GM21717 (cell line): ENCODE measurements around the gene ZNF239.
"Not testable (repeated sequence)": the region's sequence is repeated elsewhere in the genome, so short reads cannot be mapped to it uniquely, and the experiment has no call there.

ENCODE experiments used
- ATAC-seq: cut with Tn5 transposase; IDR thresholded peaks from one replicate; pipeline ENCODE4 v1.9.1; 2021; ENCODE audit warnings: mild to moderate bottlenecking, moderate library complexity; ENCODE audit not compliant: unreplicated experiment

The ZNF239 gene

DNA sequence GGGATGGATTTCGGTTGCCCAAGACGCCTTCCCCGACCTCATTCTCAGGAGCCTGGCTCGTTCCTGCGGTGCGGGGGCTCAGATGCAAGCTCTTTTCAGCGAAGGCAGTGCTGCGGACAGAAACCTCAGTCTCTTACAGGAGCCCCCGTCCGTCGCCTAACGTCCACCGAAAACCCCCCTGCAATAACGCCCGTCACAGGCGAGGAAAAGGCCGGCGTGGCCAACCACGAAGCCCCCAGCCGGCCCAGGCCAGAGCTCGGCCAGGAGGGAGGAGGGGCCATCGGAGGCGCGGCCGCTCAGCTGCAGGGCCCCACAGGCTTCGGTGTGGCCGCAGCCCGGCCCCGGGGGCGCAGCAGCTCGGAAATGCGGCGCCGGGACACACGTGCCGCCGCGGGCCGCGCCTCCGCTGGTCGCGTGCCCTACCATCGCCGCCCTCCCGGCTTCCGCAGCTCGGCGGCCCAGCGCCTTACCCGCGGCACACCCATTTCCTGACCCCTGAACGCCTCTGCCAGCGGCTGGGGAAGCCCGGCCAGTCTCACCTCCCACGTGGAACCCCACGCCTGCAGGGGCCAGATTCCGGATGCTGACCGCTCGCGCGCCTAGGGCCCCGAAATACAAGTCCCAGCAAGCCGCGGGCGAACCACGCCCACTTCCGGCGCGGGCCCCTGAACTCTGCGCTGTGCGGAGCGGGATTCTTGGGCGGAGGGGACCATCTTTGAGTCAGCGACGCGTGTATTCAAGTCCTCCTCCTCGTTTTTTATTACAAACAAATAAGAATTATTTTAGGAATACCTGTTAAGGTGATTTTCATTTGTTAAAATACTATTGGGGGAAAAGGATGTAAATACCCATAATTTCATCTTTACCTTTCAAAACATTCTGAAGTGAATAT lies at the start of gene ZNF239:
ZNF239 (minus strand) TSS at position 616 of the 892 bp plus-strand sequence. CDS start 16,537 bp downstream, outside the sequence.
- peak; percentile 88 for ATAC-seq

DNA sequence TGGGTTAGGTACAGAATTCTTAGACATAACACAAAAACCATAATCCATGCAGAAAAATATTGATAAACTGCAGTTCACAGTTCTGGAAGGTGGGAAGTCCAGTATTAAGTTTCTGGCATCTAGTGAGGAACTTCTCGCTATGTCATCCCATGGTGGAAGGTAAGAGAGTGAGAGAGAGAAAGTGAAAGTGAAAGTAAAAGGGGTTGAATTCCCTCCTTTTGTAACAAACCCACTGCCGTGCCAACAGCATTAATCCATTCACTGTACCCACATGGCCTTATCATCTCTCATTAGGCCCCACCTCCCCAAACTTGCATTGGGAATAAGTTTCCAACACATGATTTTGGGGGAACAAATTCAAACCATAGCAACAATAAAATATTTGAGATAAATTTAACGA lies 48.9 kb upstream of the ZNF239 start:
- ATAC-seq: no peak

- no peak for ATAC-seq
Observed at GRCh38 chr10:43622038-43622437, 47.6 kb upstream of the ZNF239 start.

DNA sequence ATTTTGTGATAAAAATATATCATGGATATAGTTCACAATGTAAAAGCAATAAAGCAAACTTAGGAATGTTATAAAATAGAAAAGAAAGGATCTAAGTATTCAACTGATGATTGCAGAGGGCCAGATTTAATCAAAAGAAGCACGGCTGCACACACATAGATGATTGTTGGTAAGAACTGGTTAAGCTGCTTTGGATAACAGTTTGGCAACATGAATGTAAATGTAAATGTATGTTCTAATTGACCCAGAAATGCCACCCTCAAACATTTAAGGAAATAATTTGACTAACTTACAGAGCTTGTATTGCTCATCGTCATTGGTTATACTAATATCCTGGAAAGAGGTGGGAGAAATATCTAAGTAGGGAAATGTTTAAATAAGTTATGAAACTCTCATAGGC lies 45.0 kb upstream of the ZNF239 start:
- no peak for ATAC-seq

DNA sequence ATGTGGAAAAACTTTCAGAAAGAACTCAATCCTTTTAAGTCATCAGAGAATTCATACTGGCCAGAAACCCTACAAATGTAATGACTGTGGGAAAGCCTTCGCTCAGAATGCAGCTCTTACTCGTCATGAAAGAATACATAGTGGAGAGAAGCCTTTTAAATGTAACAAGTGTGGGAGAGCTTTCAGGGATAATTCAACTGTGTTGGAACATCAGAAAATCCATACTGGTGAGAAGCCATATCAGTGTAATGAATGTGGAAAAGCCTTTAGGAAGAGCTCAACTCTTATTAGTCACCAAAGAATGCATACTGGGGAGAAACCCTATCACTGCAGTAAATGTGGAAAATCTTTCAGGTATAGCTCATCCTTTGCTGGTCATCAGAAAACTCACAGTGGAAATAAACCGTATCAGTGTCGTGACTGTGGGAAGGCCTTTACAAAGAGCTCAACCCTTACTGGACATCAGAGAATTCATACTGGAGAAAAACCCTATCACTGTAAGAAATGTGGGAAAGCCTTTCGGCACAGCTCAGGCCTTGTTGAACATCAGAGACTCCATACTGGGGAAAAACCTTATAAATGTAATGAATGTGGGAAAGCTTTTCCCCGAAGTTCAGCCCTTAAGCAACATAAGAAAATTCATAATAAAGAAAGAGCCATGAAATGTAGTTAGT lies 42.4 kb upstream of the ZNF239 start:
- no peak for ATAC-seq

DNA sequence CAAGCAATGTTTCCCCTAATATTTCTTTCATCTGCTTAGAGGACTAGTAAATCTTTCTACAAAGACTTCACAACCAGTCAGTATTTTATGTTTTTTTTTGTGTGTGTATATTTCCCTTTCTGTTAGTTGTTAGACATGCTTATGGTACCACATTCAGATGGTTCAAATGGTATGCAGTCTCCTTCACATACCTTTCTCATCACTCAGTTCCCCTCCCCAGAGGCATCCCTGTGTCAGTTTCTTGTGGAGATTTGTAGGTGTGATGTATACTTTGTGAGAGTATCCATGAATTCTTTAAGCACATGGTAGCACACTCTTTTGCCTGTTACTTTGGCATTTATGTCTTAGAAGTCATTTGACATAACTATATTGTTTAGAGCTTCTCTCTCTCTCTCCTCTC lies 36.2 kb upstream of the ZNF239 start:
- no peak for ATAC-seq

GRCh38 chr10:43607199-43607573 lies 32.8 kb upstream of the ZNF239 start:
- ATAC-seq: no peak

- ATAC-seq: peak; percentile 99
Observed at GRCh38 chr10:43606323-43607198, 32.1 kb upstream of the ZNF239 start, which contains the start of gene ZNF485. ZNF485 (plus strand) TSS chr10:43606438; CDS start chr10:43607051, 613 bp downstream.

DNA sequence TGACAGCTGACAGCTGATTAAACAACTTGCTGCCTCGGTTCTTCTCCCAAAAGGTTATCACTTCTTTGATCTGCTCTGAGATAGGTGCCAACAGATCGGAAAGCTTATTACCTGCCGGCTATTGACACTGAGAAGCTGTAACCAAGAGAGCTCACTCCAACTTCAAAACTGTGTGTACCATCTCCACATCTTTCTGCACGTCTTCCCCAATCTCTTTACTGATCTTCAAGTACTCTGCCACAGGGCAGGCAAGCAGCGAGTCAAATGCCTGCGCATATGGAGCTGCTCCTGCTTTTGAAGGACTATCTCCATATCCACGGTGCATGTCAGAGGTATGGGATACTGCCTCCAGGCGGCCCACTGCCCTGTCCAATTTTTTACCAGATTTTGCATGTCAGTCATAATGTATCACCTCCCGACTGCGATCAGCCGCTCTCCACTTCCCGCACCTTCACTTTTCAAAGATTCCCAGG lies 31.5 kb upstream of the ZNF239 start:
- peak; percentile 5 for ATAC-seq

DNA sequence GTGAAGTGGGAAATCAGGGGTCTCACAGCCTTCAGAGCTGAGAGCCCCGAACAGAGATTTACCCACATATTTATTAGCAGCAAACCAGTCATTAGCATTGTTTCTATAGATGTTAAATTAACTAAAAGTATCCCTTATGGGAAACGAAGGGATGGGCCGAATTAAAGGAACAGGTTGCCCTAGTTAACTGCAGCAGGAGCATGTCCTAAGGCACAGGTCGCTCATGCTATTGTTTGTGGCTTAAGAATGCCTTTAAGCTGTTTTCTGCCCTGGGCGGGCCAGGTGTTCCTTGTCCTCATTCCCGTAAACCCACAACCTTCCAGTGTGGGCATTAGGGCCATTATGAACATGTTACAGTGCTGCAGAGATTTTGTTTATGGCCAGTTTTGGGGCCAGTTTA lies 27.2 kb upstream of the ZNF239 start:
- ATAC-seq: not testable (repeated sequence)

DNA sequence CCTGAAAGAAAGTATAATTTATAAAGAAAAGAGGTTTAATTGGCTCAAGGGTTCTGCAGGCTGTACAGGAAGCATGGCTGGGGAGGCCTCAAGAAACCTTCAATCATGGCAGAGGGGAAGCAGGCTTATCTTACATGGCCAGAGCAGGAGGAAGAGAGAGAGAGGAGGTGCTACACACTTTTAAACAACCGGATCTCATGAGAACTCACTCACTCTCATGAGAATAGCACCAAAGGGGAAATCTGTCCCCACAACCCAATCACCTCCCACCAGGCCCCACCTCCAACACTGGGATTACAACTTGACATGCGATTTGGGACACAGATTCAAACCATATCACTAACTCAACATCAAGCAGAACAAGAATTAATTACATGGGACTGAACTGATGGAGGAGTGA lies 24.9 kb upstream of the ZNF239 start:
- ATAC-seq: no peak

DNA sequence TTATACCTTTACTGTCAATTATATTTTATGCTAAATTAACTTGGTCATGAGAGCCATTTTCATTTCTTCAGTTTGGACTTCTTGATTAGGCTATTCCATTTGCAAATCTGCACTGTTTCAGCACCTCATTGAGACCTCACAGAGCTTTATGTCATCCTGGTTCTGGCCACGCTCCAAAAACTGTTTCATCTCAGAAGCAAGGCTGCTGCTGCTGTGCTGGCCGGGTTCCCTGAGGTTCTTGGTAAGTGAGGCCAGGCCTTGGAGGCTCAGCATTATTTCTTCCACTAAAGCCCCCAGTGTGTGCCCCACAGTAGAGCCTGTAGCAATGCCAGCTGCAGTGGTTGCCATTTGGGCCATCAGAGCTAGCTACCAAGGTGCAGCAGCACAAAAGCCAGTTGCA lies 24.0 kb upstream of the ZNF239 start:
- no peak for ATAC-seq

DNA sequence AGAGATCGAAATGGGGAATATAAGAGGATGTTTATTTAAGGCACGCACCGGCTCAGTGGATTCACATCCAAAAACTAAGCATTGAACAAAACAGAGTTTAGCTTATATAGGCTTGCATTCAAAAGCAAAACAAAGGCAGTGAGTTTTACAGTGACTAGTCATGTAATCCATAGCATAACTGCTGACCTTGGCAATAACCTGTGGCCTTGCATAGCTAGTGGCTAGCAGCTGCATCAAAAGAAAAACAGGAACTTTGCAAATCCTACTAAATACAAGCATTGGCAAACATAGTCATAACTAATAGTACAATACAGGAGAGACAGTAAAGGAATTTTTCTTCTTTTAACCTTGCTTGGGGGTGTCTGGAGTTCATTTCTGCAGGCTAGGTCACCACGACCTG lies 22.1 kb upstream of the ZNF239 start:
- ATAC-seq: no peak

- ATAC-seq: peak; percentile 70
Observed at GRCh38 chr10:43595739-43596298, 21.4 kb upstream of the ZNF239 start.

DNA sequence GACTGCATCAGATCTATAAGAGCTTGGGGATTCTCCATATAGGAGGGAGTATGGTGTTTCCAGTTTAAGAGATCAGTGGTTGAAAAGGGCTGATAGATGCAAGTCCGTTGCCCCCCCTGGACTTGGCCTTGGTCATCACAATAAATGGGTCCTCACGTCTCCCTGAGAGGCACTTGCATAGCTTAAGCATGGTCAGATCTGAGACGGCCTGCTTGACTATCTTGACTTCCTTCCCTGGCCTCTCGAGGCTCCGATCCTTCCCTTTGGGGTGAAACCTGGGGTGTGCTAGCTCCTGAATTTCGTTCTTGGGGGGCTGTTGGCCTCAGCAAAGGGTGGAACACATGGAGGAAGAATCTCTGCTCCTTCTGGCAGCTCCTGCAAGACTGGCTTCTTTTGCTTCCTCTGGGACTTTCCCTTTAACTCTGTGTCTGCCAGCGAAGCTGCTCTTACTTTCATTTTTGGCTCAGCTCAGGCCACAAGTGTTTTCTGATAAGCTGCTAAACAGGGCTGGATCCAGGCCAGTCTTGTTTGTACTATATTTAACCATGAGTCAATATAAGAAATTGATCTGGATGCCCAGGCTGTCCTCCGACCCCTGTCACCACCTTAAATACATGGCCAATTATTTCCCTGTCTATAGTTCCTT lies 20.7 kb upstream of the ZNF239 start:
- peak; percentile 94 for ATAC-seq

DNA sequence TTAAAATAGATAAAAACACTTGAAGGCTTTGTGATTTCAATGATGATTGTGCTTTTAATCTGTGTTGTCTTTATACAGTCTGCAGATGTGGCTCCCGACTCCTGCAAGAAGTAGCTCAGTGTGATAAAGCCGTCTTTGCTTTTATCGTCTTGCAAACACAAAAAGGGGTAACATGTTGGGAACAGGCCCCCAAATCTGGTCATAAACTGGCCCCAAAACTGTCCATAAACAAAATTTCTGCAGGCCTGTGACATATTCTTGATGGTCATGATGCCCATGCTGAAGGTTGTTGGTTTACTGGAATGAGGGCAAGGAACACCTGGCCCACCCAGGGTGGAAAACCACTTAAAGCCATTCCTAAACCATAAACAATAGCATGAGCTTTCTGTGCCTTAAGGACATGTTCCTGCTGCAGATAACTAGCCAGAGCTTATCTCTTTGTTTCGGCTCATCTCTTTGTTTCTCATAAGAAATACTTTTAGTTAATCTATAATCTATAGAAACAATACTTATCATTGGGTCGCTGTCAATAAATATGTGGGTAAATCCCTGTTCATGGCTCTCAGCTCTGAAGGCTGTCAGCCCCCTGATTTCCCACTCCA lies 17.0 kb upstream of the ZNF239 start:
- no peak for ATAC-seq

GRCh38 chr10:43586730-43587115 lies 12.3 kb upstream of the ZNF239 start:
- ATAC-seq: not testable (repeated sequence)

DNA sequence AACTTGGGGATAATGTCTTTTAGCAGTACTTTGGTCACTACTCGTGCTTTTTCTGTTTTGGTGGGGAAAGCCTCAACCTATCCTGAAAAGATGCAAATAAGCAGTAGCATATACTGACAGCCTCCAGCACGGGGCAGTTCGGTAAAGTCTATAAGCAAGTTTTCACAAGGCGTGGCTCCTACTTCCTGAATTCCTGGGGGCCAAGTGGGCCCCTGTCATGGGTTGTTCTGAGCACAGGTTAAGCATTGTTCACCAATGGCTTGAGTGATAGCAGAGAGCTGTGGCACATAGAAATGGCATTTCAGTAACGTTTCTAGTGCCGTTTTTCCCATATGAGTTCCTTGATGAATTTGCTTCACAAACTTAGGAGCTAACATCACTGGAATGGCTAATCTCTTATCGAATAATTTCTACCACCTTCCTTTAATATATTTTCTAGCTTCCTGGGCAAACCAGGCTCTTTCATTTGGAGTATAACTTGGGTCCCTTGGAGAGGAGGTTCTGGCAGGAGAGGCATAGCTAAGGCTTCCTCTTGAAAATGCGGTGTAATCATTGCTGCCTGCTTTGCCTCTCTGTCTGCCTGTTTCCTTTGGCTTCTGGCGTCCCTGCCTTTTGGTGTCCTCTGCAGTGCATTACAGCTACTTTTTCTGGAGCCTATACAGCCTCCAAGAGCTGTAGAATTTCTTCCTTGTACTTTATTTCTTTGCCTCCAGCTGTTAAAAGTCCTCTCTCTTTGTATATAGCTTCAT lies 11.7 kb upstream of the ZNF239 start:
- no peak for ATAC-seq

GRCh38 chr10:43585046-43585445 lies 10.6 kb upstream of the ZNF239 start:
- no peak for ATAC-seq
